HEK293 (cell line): Measurements from ENCODE around the gene L3HYPDH.

ENCODE experiments used
- ZNF416 ChIP-seq: fragments of 450-650 bp; formaldehyde crosslinking; IDR thresholded peaks from 2 replicates; pipeline ENCODE4 v1.5.1; 2016; ENCODE audit warnings: missing biosample characterization, missing genetic modification characterization
- TF ChIP-seq, protein P1 (sequence below): fragments of 450-650 bp; formaldehyde crosslinking; IDR thresholded peaks from 2 replicates; pipeline ENCODE4 v1.5.1; 2016; ENCODE audit warnings: missing biosample characterization, missing genetic modification characterization
- TF ChIP-seq, protein P2 (sequence below): fragments of 450-650 bp; formaldehyde crosslinking; IDR thresholded peaks from 2 replicates; pipeline ENCODE4 v1.5.1; 2016; ENCODE audit warnings: missing biosample characterization, missing genetic modification characterization

DNA sequence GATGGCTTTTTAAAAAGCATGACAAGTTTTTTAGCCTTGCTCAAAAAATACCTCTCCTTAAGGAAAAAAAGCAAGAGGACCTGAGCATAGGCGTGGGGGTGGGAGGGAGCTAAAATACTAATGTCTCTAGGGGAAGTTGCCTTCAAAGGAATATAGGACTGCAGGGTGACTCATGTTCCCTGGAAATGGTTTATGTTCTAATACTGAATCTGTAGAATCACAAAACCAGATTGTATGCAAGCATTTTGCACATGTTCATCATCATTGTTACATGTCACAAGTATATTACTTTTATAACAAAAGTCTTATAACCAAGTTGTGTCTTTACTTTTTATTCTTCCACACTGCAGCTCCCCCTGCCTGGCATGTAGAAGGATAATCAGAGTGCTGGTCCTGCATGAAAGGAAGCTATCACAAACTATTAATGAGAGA is 55.6 kb downstream of the L3HYPDH start:
- no peak for TF ChIP-seq ZNF416
- TF ChIP-seq, protein P1, sequence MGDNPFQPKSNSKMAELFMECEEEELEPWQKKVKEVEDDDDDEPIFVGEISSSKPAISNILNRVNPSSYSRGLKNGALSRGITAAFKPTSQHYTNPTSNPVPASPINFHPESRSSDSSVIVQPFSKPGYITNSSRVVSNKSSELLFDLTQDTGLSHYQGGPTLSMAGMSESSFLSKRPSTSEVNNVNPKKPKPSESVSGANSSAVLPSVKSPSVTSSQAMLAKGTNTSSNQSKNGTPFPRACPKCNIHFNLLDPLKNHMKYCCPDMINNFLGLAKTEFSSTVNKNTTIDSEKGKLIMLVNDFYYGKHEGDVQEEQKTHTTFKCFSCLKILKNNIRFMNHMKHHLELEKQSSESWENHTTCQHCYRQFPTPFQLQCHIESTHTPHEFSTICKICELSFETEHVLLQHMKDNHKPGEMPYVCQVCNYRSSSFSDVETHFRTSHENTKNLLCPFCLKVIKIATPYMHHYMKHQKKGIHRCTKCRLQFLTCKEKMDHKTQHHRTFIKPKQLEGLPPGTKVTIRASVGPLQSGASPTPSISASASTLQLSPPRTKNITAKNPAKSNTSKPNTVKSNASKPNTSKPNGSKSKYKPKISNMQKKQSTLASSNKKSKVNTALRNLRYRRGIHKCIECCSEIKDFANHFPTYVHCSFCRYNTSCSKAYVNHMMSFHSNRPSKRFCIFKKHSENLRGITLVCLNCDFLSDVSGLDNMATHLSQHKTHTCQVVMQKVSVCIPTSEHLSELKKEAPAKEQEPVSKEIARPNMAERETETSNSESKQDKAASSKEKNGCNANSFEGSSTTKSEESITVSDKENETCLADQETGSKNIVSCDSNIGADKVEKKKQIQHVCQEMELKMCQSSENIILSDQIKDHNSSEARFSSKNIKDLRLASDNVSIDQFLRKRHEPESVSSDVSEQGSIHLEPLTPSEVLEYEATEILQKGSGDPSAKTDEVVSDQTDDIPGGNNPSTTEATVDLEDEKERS (tag by site-specific recombination), result no peak
- TF ChIP-seq, protein P2, sequence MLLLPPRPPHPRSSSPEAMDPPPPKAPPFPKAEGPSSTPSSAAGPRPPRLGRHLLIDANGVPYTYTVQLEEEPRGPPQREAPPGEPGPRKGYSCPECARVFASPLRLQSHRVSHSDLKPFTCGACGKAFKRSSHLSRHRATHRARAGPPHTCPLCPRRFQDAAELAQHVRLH (tag by site-specific recombination), result no peak
